Loucy (cell line): ENCODE results near the gene WHAMM.

Experiments
- H2AFZ ChIP-seq: fragments of 200-600 bp; sonication (generic); 2 replicates; pipeline ENCODE4 v1.6.0; 2016; ENCODE audit warnings: antibody characterized with exemption, mild to moderate bottlenecking, low read length, moderate library complexity
- H3F3A ChIP-seq: fragments of 200-600 bp; 2 replicates; pipeline ENCODE4 v1.6.0; 2016; ENCODE audit warnings: antibody characterized with exemption, low read depth, mild to moderate bottlenecking
- H3K27me3 ChIP-seq: fragments of 200-600 bp; sonication (generic); 2 replicates; pipeline ENCODE4 v1.6.1; 2014; ENCODE audit warnings: low read length, mild to moderate bottlenecking; ENCODE audit not compliant: insufficient read depth, poor library complexity, severe bottlenecking
- H3K36me3 ChIP-seq: fragments of 200-600 bp; sonication (generic); 2 replicates; pipeline ENCODE4 v1.6.1; 2016; ENCODE audit warnings: low read length; ENCODE audit not compliant: insufficient read depth
- H3K4me1 ChIP-seq: fragments of 200-600 bp; sonication (generic); 2 replicates; pipeline ENCODE4 v1.5.1; 2014; ENCODE audit warnings: low read length, mild to moderate bottlenecking; ENCODE audit not compliant: insufficient read depth, poor library complexity, severe bottlenecking
- H3K4me2 ChIP-seq: fragments of 200-600 bp; sonication (generic); 2 replicates; pipeline ENCODE4 v1.6.0; 2014; ENCODE audit warnings: antibody characterized with exemption, low read length, low read depth, mild to moderate bottlenecking; ENCODE audit not compliant: poor library complexity, severe bottlenecking
- H3K4me3 ChIP-seq: fragments of 200-600 bp; sonication (generic); 2 replicates; pipeline ENCODE4 v1.5.1; 2014; ENCODE audit warnings: low read length, mild to moderate bottlenecking, mixed read lengths; ENCODE audit not compliant: poor library complexity, severe bottlenecking
- H3K79me2 ChIP-seq: fragments of 200-600 bp; sonication (generic); 2 replicates; pipeline ENCODE4 v1.6.1; 2014; ENCODE audit warnings: low read length; ENCODE audit not compliant: insufficient read depth
- H3K9ac ChIP-seq: fragments of 200-600 bp; sonication (generic); 2 replicates; pipeline ENCODE4 v1.6.0; 2014; ENCODE audit warnings: mild to moderate bottlenecking, low read depth, low read length, moderate library complexity; ENCODE audit not compliant: poor library complexity, severe bottlenecking
- H3K9me2 ChIP-seq: fragments of 200-600 bp; sonication (generic); replicated peaks from 2 replicates; pipeline ENCODE4 v1.6.1; 2016; ENCODE audit warnings: low read depth, low read length, mixed read lengths
- H3K9me3 ChIP-seq: fragments of 200-600 bp; sonication (generic); 2 replicates; pipeline ENCODE4 v1.6.1; 2014; ENCODE audit warnings: mild to moderate bottlenecking, antibody characterized with exemption, low read length, low read depth; ENCODE audit not compliant: insufficient read depth
- H4K20me1 ChIP-seq: fragments of 200-600 bp; sonication (generic); 2 replicates; pipeline ENCODE4 v1.6.0; 2014; ENCODE audit warnings: antibody characterized with exemption, low read length, mild to moderate bottlenecking; ENCODE audit not compliant: insufficient read depth, poor library complexity, severe bottlenecking
- CTCF ChIP-seq: fragments of 200-600 bp; sonication (generic); conservative IDR thresholded peaks from 2 replicates; pipeline ENCODE4 v1.5.1; 2014; ENCODE audit warnings: mild to moderate bottlenecking, antibody characterized with exemption, low read length
- EZH2phosphoT487 ChIP-seq: fragments of 200-600 bp; IDR thresholded peaks from 2 replicates; pipeline ENCODE4 v1.6.1; 2018; ENCODE audit warnings: antibody characterized with exemption, mild to moderate bottlenecking, moderate library complexity, borderline replicate concordance

The WHAMM gene

GRCh38 chr15:82789491-82789890, 19.9 kb upstream of the WHAMM start:
- Histone ChIP-seq H3F3A (no peaks in the 10 kb centered on the region), H2AFZ (no peak overlapping the region), H3K79me2 (no peaks in the 10 kb centered on the region), H3K9me2 (no peaks in the 10 kb centered on the region), H3K4me2 (no peak overlapping the region), H3K9ac (no peak overlapping the region), H3K9me3 (no peaks in the 10 kb centered on the region), H3K4me3 (no peak overlapping the region), H4K20me1 (no peaks in the 10 kb centered on the region), H3K36me3 (no peaks in the 10 kb centered on the region), H3K27me3 (no peaks in the 10 kb centered on the region), H3K4me1 (no peaks in the 10 kb centered on the region)
- TF ChIP-seq CTCF: no peak
- no peak for TF ChIP-seq EZH2phosphoT487

- Histone ChIP-seq H4K20me1 (no peaks in the 10 kb centered on the region), H3K27me3 (no peaks in the 10 kb centered on the region), H3F3A (no peaks in the 10 kb centered on the region), H3K9me3 (no peaks in the 10 kb centered on the region), H3K9me2 (no peaks in the 10 kb centered on the region), H2AFZ (no peak overlapping the region), H3K4me3 (no peak overlapping the region), H3K36me3 (no peaks in the 10 kb centered on the region), H3K79me2 (no peaks in the 10 kb centered on the region), H3K4me2 (no peak overlapping the region), H3K4me1 (no peaks in the 10 kb centered on the region), H3K9ac (no peak overlapping the region)
- no peak for TF ChIP-seq EZH2phosphoT487
- no peak for TF ChIP-seq CTCF
Measured at GRCh38 chr15:82790321-82790720, 19.1 kb upstream of the WHAMM start.

DNA sequence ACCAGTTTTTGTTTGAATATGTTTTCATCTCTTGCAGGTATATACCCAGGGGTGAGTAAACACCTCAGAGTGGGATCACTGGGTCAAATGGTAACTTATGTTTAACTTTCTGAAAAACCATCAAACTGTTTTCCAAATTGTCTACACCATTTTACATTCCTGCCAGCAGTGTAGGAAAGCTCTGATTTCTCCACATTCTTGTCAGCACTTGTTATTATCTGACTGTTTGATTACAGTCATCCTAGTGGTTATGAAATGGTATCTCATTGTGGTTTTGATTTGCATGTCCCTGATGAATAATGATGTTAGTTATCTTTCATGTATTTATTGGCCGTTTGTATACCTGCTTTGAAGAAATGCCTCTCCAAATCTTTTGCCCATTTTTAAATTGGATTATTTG, 17.4 kb upstream of the WHAMM start:
- no peaks in the 10 kb centered on the region for H3K27me3 ChIP-seq
- H3K9me2 ChIP-seq: no peaks in the 10 kb centered on the region
- no peaks in the 10 kb centered on the region for H3F3A ChIP-seq
- no peaks in the 10 kb centered on the region for H3K36me3 ChIP-seq
- H3K79me2 ChIP-seq: no peaks in the 10 kb centered on the region
- no peaks in the 10 kb centered on the region for H3K9me3 ChIP-seq
- no peak overlapping the region for H2AFZ ChIP-seq
- H3K9ac ChIP-seq: no peak overlapping the region
- H3K4me1 ChIP-seq: no peaks in the 10 kb centered on the region
- no peak overlapping the region for H3K4me2 ChIP-seq
- no peaks in the 10 kb centered on the region for H4K20me1 ChIP-seq
- no peak overlapping the region for H3K4me3 ChIP-seq
- TF ChIP-seq CTCF: no peak
- TF ChIP-seq EZH2phosphoT487: no peak
